Activated CD8-positive, alpha-beta memory T cell treated with anti-CD3 and anti-CD28 coated beads for 1 hour (primary cell): ENCODE results near the gene SLAIN2.
"Not testable (repeated sequence)": the region's sequence is repeated elsewhere in the genome, so short reads cannot be mapped to it uniquely, and the experiment has no call there.

ENCODE experiments used
- DNase-seq, 2 donors: peaks; one replicate each; pipeline ENCODE4 v3.0.0-alpha.2; 2020; ENCODE audit warnings: low read depth in 1 of 2; ENCODE audit errors: extremely low read depth in 1 of 2

The SLAIN2 gene

DNA sequence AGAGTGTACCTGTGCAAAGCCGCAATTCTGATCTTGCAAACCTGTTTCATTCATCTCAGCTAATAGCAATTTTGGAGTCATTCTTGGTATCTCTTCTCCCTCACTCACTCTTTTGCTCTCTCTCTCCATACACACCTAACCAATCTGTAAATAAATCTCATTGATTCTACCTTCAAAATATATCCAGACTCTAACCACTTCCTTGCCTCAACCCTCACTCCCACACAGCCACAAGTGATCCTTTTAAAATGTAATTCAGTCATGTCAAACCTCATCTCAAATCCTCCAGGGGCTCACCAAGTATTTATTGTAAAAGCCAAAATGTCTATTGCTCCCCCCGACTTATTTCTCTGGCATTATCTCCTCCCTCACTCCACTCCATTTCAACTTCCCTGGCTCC is 90.1 kb downstream of the SLAIN2 start:
- no peak for DNase-seq

- DNase-seq = no peak
These were observed 90.7 kb downstream of the SLAIN2 start for GRCh38 chr4:48432017-48432416.

DNA sequence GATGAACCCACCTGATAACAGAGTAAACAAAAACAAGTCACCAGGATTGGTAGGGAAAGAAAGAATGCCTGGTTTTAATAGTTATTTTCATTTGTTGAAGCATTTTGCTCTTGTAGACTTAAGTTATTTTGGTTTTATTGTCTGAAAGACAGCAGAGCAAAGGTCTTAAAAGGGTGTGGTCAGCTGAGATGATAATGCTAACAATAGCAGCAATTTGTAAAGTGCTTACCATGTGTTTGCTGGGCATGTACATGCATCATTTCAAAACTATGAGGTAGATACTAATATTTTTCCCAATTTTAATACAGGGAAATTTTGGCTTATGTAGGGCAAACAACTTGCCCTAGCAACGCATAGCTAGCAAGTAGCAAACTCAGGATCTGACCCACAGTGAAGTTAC is 95.0 kb downstream of the SLAIN2 start:
- no peak for DNase-seq

DNA sequence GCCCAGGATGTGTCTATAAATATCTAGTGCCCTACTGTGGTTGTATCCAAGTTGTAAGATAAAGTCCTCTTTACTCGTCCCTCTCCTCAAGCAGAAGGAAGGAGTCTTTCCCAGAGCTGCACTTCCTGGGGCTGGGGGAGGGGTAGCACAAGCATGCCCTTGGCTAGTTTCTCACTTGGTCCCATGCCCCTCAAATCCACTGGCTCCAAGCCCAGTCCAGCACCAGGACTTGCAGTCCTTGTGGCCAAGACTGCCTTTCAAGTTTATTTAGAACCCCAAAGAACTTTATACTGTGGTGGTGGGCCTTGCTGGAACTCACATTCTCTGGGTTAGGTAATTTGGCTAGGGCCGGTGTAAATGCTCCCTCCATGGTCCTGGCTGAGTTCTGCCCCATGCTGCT is 98.7 kb downstream of the SLAIN2 start:
- DNase-seq = no peak

- not testable (repeated sequence) for DNase-seq
These were observed 99.6 kb downstream of the SLAIN2 start for GRCh38 chr4:48440914-48441313.

DNA sequence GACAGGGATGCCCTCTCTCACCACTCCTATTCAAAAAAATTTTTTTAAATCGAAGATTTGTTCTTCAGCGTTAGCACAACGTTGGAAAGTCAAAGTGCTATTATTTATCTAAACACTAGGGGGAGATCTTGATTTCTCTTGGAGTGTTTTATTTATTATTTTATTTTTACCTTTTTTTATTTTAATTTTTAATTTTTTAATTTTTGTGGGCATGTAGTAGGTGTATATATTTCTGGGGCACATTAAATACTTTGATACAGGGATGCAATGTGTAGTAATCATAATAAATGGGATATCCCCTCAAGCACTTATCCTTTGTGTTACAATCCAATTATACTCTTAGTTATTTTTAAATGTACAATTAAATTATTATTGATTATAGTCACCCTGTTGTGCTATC is 104.4 kb downstream of the SLAIN2 start:
- no peak for DNase-seq

DNA sequence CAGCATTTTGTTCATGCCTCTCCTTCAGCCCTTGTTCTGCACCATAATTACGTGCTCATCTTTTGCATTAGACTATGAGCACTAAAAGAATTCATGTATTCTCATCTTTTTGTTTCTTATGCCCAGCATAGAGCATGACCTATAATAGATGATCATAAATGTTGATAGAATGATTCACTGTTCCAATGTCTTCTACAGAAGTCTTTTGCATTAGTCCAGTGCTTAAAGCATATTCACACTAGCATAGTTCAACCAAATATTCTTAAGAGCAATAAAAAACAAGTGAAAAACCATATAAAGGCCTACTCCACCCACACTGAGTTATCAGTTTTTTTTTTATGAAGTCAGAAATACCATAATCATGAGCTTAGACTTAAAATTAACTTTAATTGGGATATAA is 105.3 kb downstream of the SLAIN2 start:
- DNase-seq = no peak

- DNase-seq = no peak
These were observed 107.8 kb downstream of the SLAIN2 start for GRCh38 chr4:48449151-48449550.

DNA sequence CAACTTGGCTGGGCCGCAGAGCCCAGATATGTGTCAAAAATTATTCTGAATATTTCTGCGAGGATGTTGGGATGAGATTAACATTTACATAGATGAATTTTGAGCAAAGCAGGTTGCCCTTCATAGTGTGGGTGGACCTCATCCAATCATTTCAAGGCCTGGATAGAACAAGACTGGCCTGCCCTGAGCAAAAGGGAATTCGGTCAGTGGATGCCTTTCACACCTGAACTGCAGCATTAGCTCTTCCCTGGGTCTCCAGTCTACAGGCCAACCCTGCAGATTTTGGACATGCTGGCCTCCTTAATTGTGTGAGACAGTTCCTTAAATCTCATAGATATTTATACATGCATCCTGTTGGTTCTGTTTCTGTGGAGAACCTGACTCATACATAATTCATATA is 109.4 kb downstream of the SLAIN2 start:
- DNase-seq = no peak

GRCh38 chr4:48451656-48452055 is 110.3 kb downstream of the SLAIN2 start:
- DNase-seq = not testable (repeated sequence)

DNA sequence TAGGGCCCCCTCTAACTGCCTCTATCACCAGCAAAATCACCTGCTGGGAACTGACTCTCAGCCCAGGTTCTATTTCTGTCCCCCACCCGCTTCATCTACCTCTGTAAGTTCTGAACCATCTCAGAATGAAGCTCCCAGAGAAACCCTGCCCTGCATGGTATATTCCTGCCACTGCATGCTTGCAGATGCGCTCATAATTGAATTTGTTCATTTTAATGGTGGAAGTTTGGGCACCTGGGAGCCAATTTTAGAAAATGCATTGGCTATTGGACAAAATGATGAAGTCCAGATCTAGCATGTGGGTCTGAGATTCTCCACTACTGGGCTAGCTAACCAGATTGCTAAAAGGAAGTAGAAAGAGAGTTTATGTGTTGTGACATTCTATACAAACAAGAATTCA is 113.3 kb downstream of the SLAIN2 start:
- DNase-seq = no peak

DNA sequence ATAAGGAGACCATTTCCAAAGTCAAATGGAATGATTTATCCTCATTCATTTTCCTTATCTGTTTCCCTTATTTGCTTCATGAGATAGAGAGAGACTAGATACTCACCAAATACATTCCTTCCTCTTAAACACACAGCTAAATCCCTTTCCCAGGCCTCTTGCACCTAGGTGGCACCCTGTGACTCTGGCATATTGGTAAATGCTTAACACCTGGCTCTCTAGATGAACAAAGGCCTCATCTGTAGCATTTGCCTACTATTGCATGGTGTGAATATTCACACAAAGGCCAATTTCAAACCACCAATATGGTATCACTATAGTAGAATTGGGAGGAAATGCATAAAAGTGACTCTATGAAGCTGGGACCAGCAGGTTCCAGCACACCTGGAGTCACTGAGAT is 119.7 kb downstream of the SLAIN2 start:
- DNase-seq = no peak

DNA sequence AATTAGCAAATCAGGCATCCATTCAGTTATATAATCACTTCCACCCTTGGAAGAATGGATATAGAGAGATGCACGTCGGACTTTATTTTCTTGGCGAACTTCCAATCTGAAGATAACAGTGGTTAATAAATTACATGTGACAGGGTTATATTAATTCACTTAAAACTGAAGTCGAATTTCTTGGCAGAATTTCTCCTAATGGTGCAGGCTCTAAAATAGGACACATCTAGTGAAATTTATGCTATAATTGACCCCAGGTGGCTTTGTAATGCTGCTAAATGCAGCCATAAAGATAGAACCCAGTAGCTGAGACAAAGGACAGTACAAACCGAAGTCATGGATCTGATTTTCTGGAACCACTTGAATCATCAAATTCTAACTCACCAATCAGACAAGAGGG is 121.0 kb downstream of the SLAIN2 start:
- DNase-seq = no peak

DNA sequence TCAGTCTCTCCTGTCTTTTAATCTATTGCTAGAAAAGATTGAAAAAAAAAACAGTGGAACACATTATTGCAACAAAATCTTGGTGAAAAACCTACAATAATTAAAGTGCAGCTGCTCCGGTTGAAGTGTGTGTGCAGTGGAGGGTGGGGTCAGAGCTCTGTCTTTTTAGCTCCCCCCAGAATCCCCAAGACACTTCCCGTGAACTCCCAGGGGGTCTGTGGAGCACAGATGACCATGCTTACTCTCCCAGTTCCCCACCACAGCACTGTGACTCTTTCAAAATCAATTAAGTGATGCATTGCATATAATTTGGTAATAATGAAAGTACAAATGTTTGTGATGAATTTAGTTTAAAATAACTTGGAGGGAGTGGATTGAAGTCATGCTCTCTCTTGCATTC is 126.1 kb downstream of the SLAIN2 start:
- DNase-seq = no peak

DNA sequence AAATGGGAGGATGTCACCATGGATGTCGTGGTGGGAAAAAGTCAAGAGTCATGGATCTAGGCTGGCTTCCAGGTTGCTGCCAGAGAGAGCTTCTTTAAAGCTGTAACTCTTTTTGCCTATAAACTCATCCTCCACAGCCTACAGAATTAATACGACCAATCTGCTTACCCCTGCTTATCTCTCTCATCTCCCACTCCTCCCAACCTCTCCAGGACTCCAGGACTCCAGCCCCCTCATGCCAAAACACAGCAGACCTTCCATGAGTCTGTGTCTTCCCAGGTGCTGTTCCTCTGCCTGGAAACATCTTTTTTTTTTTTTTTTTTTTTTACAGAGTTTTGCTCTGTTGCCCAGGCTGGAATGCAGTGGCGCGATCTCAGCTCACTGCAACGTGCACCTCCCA is 126.6 kb downstream of the SLAIN2 start:
- DNase-seq = no peak

DNA sequence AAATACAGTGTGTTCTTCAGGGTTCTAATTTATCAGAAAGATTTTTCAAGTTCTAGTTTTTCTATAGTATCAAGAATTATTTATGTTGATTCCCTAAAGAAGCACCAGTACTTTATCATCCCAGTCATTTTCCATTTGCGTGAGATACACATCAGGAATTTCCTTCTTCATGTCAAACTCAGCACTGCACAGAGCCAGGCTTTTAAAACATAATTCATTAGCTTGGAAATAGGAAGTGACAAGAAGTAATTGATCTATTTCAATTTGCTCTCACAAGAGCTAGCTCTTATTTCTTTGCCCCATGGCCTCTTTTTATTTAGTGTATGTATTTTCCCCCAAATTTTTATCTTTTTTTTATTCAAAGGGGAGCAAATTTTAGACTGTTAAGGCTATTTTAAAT is 128.8 kb downstream of the SLAIN2 start:
- DNase-seq = no peak

DNA sequence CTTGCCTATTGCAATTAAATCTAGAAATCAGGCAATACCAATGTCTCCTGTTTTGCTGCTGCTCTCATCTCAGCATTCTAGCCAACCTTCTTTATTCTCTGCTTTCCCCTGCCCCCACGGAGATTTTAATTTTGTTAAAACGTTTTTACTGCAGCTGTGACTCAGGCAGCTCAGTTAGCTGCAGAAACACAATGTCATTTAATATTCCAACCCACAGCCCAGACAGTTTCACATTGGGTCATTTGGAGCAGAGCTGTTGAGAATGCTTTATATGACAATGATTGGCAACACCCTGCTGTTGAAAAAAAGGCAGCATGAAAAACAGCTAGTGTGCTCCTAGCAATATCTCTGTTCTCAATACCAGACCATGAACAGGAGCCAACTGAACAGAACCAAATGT is 129.2 kb downstream of the SLAIN2 start:
- DNase-seq = no peak

- no peak for DNase-seq
These were observed 131.5 kb downstream of the SLAIN2 start for GRCh38 chr4:48472794-48473193.

- DNase-seq = no peak
These were observed 134.4 kb downstream of the SLAIN2 start for GRCh38 chr4:48475770-48476169.
